SK-N-SH (cell line): ENCODE results near the gene SLC16A10.

Experiments
- EP300 ChIP-seq, 2 experiments: IDR thresholded peaks; 2 replicates each; pipeline versions ENCODE4 v1.4.0 to v1.6.1; 2012; ENCODE audit warnings: borderline replicate concordance in 1 of 2, low read depth in 1 of 2, low read length in 1 of 2
- GABPA ChIP-seq: IDR thresholded peaks from 2 replicates; pipeline ENCODE4 v1.4.0; 2012; ENCODE audit warnings: low read depth, mild to moderate bottlenecking
- GATA2 ChIP-seq: sonication (generic); formaldehyde crosslinking; IDR thresholded peaks from 2 replicates; pipeline ENCODE4 v1.5.0; 2020; ENCODE audit warnings: mild to moderate bottlenecking, missing genetic modification reagents
- JUND ChIP-seq: IDR thresholded peaks from 2 replicates; pipeline ENCODE4 v1.4.0; 2012
- MEF2A ChIP-seq: IDR thresholded peaks from 2 replicates; pipeline ENCODE4 v1.4.0; 2012; ENCODE audit warnings: low read depth, borderline replicate concordance
- POLR2AphosphoS5 ChIP-seq: IDR thresholded peaks from 2 replicates; pipeline ENCODE4 v1.6.1; 2012; ENCODE audit warnings: low read depth, low read length
- RFX5 ChIP-seq: IDR thresholded peaks from 2 replicates; pipeline ENCODE4 v1.6.1; 2012; ENCODE audit warnings: mild to moderate bottlenecking, improper control_type of control experiment, low read length
- RXRA ChIP-seq: IDR thresholded peaks from 2 replicates; pipeline ENCODE4 v1.4.0; 2012; ENCODE audit warnings: low read depth, mild to moderate bottlenecking, borderline replicate concordance
- SIN3A ChIP-seq: IDR thresholded peaks from 2 replicates; pipeline ENCODE4 v1.6.1; 2012; ENCODE audit warnings: low read depth, mild to moderate bottlenecking, low read length, moderate library complexity, borderline replicate concordance
- TAF1 ChIP-seq: IDR thresholded peaks from 2 replicates; pipeline ENCODE4 v1.6.1; 2012; ENCODE audit warnings: low read depth, mild to moderate bottlenecking, low read length, moderate library complexity, borderline replicate concordance
- TF ChIP-seq, protein P1 (sequence below): fragments of 200-600 bp; sonication (generic); IDR thresholded peaks from 2 replicates; pipeline ENCODE4 v1.6.1; 2017; ENCODE audit warnings: antibody characterized with exemption, mild to moderate bottlenecking, moderate library complexity
- TF ChIP-seq, protein P2 (sequence below): IDR thresholded peaks from 2 replicates; pipeline ENCODE4 v1.4.0; 2012; ENCODE audit warnings: low read depth, borderline replicate concordance
- TF ChIP-seq, protein P3 (sequence below): fragments of 150-350 bp; IDR thresholded peaks from 2 replicates; pipeline ENCODE4 v1.6.1; 2017; ENCODE audit warnings: antibody characterized with exemption, low read length, low read depth, borderline replicate concordance
- TF ChIP-seq, protein P4 (sequence below): fragments of 150-350 bp; IDR thresholded peaks from 2 replicates; pipeline ENCODE4 v1.6.1; 2016; ENCODE audit warnings: mild to moderate bottlenecking, low read depth, low read length

DNA sequence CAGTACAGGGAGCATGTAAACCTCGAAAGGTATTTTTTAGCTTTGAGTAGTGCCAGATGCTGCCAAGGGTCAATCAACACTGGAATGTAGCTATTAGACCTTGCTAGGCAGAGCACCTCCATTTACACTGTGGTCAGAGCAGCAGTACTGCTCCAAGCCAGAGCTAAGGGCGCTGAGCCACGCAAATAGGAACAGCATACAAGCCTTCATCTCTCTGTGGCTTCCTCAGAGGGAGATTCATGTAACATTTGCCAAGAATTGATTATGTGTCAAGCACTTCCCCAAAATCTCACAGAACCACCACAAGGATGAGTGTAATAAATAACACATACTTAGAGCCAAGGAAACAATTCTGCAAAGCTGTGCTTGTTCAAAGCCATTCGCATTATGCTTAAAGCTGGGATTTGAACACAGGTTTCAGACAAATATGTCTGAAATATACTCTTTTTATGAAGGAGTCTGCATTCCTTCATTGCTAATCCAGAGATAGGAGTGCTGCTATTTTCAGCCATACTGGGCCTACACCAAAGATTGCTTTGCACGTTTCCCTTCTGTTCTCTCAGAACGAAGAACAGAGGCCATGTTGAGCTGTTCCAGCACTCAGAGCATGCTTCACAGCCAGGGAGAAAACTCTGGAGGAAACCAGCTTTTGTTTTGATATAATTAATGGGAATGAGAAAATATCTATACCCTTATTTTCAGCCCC lies 97.7 kb downstream of the SLC16A10 start:
- TF ChIP-seq, protein P1, sequence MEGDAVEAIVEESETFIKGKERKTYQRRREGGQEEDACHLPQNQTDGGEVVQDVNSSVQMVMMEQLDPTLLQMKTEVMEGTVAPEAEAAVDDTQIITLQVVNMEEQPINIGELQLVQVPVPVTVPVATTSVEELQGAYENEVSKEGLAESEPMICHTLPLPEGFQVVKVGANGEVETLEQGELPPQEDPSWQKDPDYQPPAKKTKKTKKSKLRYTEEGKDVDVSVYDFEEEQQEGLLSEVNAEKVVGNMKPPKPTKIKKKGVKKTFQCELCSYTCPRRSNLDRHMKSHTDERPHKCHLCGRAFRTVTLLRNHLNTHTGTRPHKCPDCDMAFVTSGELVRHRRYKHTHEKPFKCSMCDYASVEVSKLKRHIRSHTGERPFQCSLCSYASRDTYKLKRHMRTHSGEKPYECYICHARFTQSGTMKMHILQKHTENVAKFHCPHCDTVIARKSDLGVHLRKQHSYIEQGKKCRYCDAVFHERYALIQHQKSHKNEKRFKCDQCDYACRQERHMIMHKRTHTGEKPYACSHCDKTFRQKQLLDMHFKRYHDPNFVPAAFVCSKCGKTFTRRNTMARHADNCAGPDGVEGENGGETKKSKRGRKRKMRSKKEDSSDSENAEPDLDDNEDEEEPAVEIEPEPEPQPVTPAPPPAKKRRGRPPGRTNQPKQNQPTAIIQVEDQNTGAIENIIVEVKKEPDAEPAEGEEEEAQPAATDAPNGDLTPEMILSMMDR: no peak
- TF ChIP-seq GATA2 (CRISPR knock-in tag) (no peak), JUND (no peak), RFX5 (no peak), EP300 (IDR thresholded peaks at IDR 0.05; ENCODE audit: borderline replicate concordance in 1 of 2, low read depth in 1 of 2, low read length in 1 of 2) (no peak), TAF1 (no peak), GABPA (no peak), POLR2AphosphoS5 (no peak), SIN3A (no peak), RXRA (no peak), MEF2A (no peak)
- TF ChIP-seq, protein P2, sequence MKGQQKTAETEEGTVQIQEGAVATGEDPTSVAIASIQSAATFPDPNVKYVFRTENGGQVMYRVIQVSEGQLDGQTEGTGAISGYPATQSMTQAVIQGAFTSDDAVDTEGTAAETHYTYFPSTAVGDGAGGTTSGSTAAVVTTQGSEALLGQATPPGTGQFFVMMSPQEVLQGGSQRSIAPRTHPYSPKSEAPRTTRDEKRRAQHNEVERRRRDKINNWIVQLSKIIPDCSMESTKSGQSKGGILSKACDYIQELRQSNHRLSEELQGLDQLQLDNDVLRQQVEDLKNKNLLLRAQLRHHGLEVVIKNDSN: no peak
- TF ChIP-seq, protein P3, sequence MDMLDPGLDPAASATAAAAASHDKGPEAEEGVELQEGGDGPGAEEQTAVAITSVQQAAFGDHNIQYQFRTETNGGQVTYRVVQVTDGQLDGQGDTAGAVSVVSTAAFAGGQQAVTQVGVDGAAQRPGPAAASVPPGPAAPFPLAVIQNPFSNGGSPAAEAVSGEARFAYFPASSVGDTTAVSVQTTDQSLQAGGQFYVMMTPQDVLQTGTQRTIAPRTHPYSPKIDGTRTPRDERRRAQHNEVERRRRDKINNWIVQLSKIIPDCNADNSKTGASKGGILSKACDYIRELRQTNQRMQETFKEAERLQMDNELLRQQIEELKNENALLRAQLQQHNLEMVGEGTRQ: no peak
- TF ChIP-seq, protein P4, sequence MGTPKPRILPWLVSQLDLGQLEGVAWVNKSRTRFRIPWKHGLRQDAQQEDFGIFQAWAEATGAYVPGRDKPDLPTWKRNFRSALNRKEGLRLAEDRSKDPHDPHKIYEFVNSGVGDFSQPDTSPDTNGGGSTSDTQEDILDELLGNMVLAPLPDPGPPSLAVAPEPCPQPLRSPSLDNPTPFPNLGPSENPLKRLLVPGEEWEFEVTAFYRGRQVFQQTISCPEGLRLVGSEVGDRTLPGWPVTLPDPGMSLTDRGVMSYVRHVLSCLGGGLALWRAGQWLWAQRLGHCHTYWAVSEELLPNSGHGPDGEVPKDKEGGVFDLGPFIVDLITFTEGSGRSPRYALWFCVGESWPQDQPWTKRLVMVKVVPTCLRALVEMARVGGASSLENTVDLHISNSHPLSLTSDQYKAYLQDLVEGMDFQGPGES: no peak
